ENCODE data around the gene TATDN3.
A peak's percentile ranks its signal among the peaks of the same experiment; 100 is the strongest.
"Not testable (repeated sequence)": the region's sequence is repeated elsewhere in the genome, so short reads cannot be mapped to it uniquely, and the experiment has no call there.

Gene TATDN3

DNA sequence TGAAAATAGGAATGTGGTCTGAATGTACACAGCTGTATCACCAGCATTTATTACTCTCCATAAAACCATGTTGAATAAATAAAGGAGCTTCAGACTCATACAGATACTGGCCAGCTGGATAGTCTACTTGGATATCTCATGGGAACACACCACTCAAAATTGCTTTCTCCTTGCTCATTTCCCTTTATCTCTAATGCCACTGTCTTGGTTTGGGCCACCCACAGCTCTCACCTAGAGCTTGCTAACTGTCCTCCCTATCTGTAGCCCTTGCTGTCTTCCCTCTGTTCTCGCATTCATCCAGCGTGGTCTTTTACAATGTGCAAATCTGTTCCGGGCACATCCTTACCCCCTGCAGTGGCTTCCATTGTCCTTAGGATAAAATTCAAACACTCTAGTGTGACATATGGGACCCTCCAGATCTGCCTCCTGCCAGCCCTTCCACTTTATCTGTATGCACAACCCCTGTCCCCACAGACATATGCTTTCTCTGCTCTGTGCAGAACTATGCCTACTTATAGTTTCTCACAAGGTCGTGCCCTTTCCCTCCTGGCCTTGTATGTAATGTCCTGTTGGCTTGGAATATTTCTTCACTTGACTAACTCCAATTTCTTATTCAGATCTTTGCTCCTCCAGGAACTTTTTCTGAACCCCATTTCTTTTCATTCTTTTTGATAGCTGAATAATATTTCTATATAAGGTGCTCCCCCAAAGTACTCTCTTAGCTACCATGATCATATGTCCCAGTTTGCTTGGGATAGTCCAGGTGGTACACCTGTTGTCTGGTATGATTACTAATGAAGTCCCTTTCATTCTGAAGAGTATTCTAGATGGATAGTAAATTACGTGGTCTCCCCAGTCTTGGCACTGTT lies 69.3 kb downstream of the TATDN3 start:
- no peaks in the 10 kb centered on the region for H3K9me2 ChIP-seq (replicated peaks; ENCODE audit: control insufficient read depth, low read length)
- H3F3A ChIP-seq (ENCODE audit: control insufficient read depth, insufficient read depth) = 0 out of 2 replicates have a peak, but pooled peaks cover 2% of the 10 kb centered on the region
- TF ChIP-seq, protein P1, sequence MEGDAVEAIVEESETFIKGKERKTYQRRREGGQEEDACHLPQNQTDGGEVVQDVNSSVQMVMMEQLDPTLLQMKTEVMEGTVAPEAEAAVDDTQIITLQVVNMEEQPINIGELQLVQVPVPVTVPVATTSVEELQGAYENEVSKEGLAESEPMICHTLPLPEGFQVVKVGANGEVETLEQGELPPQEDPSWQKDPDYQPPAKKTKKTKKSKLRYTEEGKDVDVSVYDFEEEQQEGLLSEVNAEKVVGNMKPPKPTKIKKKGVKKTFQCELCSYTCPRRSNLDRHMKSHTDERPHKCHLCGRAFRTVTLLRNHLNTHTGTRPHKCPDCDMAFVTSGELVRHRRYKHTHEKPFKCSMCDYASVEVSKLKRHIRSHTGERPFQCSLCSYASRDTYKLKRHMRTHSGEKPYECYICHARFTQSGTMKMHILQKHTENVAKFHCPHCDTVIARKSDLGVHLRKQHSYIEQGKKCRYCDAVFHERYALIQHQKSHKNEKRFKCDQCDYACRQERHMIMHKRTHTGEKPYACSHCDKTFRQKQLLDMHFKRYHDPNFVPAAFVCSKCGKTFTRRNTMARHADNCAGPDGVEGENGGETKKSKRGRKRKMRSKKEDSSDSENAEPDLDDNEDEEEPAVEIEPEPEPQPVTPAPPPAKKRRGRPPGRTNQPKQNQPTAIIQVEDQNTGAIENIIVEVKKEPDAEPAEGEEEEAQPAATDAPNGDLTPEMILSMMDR (IDR thresholded peaks at IDR 0.05; ENCODE audit: low read depth, low read length, poor library complexity, severe bottlenecking) = no peak
- no peak for TF ChIP-seq EZH2phosphoT487 (IDR thresholded peaks at IDR 0.05; ENCODE audit: borderline replicate concordance, low read length)
- H3K4me2 ChIP-seq (ENCODE audit: low read length) = peak overlapping the region; percentile 91
- H3K4me3 ChIP-seq (ENCODE audit: low read length) = peak overlapping the region; percentile 92
- peaks cover 43% of the 10 kb centered on the region for H3K4me1 ChIP-seq (ENCODE audit: control insufficient read depth, low read length)
- H3K27ac ChIP-seq (ENCODE audit: low read depth, low read length) = no peak overlapping the region
- H3K27me3 ChIP-seq (ENCODE audit: control insufficient read depth, low read length) = no peaks in the 10 kb centered on the region
- H4K20me1 ChIP-seq (ENCODE audit: control insufficient read depth, insufficient read depth, low read depth, low read length) = peaks cover 9% of the 10 kb centered on the region; the same call in 1 of the 2 replicates
- no peaks in the 10 kb centered on the region for H3K9me3 ChIP-seq (ENCODE audit: control insufficient read depth, insufficient read depth, low read length)
- peaks cover 55% of the 10 kb centered on the region for H3K36me3 ChIP-seq (ENCODE audit: control insufficient read depth, low read length)
- H3K79me2 ChIP-seq (ENCODE audit: control insufficient read depth, low read length) = peaks cover 83% of the 10 kb centered on the region

DNA sequence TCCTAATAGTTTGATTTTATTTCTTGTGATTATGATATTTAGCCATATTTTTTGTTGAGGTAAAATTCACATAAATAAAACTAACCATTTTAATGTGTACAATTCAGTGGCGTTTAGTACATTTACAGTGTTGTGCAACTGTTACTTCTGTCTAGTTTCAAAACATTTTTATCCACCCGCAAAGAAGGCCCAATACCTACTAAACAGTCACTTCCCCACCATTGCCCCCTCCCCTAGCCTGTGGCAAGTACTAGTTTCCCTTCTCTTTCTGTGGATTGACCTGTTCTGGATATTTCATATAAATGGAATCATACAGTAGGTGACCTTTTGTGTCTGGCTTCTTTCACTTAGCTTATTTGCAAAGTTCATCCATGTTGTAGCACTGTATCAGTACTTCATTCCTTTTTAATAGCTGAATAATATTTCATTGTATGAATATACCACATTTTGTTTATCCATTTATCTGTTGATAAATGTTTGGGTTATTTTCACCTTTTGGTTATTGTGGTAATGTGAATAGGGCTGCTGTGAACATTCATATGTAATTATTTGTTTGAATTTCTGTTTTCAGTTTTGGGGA lies 70.5 kb downstream of the TATDN3 start:
- Histone ChIP-seq H3K9me3 (ENCODE audit: control insufficient read depth, insufficient read depth, low read length) (no peaks in the 10 kb centered on the region), H3K27ac (ENCODE audit: low read depth, low read length) (no peak overlapping the region), H3K4me2 (ENCODE audit: low read length) (peak overlapping the region; percentile 43), H3K4me1 (ENCODE audit: control insufficient read depth, low read length) (peaks cover 35% of the 10 kb centered on the region), H3K9me2 (replicated peaks; ENCODE audit: control insufficient read depth, low read length) (no peaks in the 10 kb centered on the region), H4K20me1 (ENCODE audit: control insufficient read depth, insufficient read depth, low read depth, low read length) (peaks cover 9% of the 10 kb centered on the region; the same call in 1 of the 2 replicates), H3K36me3 (ENCODE audit: control insufficient read depth, low read length) (peaks cover 64% of the 10 kb centered on the region), H3K27me3 (ENCODE audit: control insufficient read depth, low read length) (no peaks in the 10 kb centered on the region), H3K4me3 (ENCODE audit: low read length) (peak overlapping the region; percentile 25; the same call in 1 of the 2 replicates), H3F3A (ENCODE audit: control insufficient read depth, insufficient read depth) (0 out of 2 replicates have a peak, but pooled peaks cover 2% of the 10 kb centered on the region), H3K79me2 (ENCODE audit: control insufficient read depth, low read length) (peaks cover 71% of the 10 kb centered on the region)
- TF ChIP-seq EZH2phosphoT487 (IDR thresholded peaks at IDR 0.05; ENCODE audit: borderline replicate concordance, low read length) = no peak
- TF ChIP-seq, protein P1 (IDR thresholded peaks at IDR 0.05; ENCODE audit: low read depth, low read length, poor library complexity, severe bottlenecking) = no peak

DNA sequence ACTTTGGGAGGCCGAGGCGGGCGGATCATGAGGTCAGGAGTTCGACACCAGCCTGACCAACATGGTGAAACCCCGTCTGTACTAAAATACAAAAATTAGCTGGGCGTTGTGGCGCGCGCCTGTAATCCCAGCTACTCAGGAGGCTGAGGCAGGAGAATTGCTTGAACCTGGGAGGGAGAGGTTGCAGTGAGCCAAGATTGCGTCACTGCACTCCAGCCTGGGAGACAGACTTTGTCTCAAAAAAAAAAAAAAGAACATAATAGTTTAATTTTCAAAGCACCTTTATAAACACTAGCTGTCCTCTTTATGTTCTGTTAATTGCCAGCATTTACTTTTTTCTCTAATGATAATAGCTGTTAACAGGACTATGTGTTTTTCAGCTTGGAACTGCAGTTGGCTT lies 71.7 kb downstream of the TATDN3 start:
- not testable (repeated sequence) for H3K27me3 ChIP-seq (ENCODE audit: control insufficient read depth, low read length); H3K4me2 ChIP-seq (ENCODE audit: low read length); H3K9me3 ChIP-seq (ENCODE audit: control insufficient read depth, insufficient read depth, low read length); H3K4me3 ChIP-seq (ENCODE audit: low read length); H3K27ac ChIP-seq (ENCODE audit: low read depth, low read length); H4K20me1 ChIP-seq (ENCODE audit: control insufficient read depth, insufficient read depth, low read depth, low read length); H3K9me2 ChIP-seq (replicated peaks; ENCODE audit: control insufficient read depth, low read length); H3F3A ChIP-seq (ENCODE audit: control insufficient read depth, insufficient read depth)
- peaks cover 64% of the 10 kb centered on the region for H3K36me3 ChIP-seq (ENCODE audit: control insufficient read depth, low read length)
- peaks cover 61% of the 10 kb centered on the region for H3K79me2 ChIP-seq (ENCODE audit: control insufficient read depth, low read length)
- H3K4me1 ChIP-seq (ENCODE audit: control insufficient read depth, low read length) = peaks cover 34% of the 10 kb centered on the region

DNA sequence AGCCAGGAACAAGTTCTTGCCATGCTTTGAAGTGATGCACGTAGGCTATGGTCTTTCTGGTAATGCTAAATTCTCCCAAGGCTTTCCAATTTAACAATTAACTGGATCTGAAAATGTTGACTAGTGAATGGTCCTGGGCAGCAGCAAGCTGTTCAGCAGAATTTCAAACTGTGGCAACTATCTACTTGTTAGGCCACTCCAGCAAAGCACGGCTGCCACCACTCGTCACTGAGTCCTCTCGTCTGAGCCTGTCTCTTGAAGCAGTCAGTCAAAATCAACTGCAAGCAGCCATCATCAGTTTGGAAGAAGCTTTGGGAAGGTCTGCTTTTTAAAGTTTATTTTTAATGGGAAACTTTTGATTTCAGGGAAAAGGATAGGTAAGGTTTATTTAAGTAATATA lies 72.5 kb downstream of the TATDN3 start:
- TF ChIP-seq, protein P1 (IDR thresholded peaks at IDR 0.05; ENCODE audit: low read depth, low read length, poor library complexity, severe bottlenecking) = no peak
- TF ChIP-seq EZH2phosphoT487 (IDR thresholded peaks at IDR 0.05; ENCODE audit: borderline replicate concordance, low read length) = no peak
- Histone ChIP-seq H3K27me3 (ENCODE audit: control insufficient read depth, low read length) (no peaks in the 10 kb centered on the region), H3K4me1 (ENCODE audit: control insufficient read depth, low read length) (peaks cover 34% of the 10 kb centered on the region), H3K79me2 (ENCODE audit: control insufficient read depth, low read length) (peaks cover 55% of the 10 kb centered on the region), H4K20me1 (ENCODE audit: control insufficient read depth, insufficient read depth, low read depth, low read length) (peaks cover 9% of the 10 kb centered on the region; the same call in 1 of the 2 replicates), H3K4me2 (ENCODE audit: low read length) (0 out of 2 replicates have a peak overlapping the region, but pooled peaks have one; percentile 1), H3K4me3 (ENCODE audit: low read length) (no peak overlapping the region), H3F3A (ENCODE audit: control insufficient read depth, insufficient read depth) (0 out of 2 replicates have a peak, but pooled peaks cover 2% of the 10 kb centered on the region), H3K9me3 (ENCODE audit: control insufficient read depth, insufficient read depth, low read length) (no peaks in the 10 kb centered on the region), H3K9me2 (replicated peaks; ENCODE audit: control insufficient read depth, low read length) (no peaks in the 10 kb centered on the region), H3K36me3 (ENCODE audit: control insufficient read depth, low read length) (peaks cover 65% of the 10 kb centered on the region), H3K27ac (ENCODE audit: low read depth, low read length) (no peak overlapping the region)

Data from DOHH2 (cell line).